Activated CD8-positive, alpha-beta memory T cell treated with anti-CD3 and anti-CD28 coated beads, Interleukin-2, amount 50 U/mL, for 24 hours (primary cell): ENCODE measurements around the gene KRTAP5-3.

ENCODE experiments used
- DNase-seq: peaks from one replicate; pipeline ENCODE4 v3.0.0-alpha.2; 2020; ENCODE audit errors: extremely low read depth

Gene KRTAP5-3

DNA sequence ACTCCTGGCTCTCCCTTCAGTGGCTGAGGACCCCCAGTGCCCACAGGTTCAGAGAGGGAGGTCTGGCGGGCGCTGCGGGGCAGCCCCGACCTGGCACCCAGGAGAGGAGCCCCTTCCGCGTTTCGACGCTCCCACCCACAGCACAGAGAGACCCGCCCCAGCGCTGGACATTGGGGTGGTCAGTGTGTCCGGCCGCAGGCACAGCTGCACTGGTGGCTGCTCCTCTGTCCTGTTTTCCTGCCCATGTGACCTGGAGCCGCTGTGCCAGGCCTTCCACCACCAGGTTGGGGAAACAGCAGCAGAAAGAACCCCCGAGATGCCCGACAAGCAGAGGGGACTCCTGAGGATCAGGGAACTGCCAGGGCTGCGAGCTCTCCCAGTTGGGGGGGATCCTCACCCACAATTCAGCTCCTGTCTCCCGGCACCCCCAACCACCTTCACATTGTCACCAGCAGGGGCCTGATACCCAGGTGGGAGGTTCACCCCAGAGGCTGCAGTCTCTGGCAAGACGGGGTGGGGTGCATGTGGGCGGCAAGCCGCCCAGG, 35.0 kb upstream of the KRTAP5-3 start:
- DNase-seq: no peak

DNA sequence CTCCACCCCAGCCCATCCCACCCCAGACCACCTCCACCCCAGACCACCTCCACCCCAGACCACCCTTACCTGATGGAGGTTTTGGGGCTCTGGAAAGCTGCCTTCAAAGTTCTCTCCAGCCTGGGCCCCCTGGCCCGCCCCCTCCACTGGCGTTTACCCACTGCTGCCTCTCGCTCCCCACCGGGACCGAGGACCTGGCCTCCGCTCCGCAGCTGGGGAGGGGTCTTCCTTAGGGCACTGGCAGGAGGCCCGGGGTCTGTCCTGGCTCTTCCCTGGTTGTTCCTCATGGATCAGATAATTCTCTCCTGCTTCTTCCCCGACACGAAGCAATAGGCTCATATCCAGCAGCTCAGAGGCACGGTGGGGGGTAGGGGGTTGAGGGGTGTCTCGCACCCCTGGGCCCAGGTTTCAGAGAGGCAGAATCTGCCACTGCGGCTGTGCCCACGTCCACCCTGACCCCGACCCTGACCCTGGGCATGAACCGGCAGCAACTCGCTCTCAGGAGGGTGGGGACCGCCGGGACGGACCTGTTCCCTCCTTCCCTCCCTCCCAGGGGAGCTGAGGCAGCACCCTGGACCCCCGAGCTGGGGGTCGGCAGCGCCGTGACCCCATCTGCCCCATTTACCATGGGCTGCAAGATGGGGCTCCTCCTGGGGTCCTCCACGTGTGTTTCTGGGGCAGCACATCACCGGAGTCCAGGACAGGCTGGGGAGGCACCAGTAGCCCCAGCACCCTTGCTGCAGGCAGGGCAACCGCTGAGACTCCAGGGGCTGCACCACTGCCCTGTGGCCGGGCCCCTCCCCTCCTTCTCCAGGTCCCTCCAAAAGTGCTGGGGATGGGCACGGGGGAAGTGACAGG, 34.3 kb upstream of the KRTAP5-3 start:
- no peak for DNase-seq

DNA sequence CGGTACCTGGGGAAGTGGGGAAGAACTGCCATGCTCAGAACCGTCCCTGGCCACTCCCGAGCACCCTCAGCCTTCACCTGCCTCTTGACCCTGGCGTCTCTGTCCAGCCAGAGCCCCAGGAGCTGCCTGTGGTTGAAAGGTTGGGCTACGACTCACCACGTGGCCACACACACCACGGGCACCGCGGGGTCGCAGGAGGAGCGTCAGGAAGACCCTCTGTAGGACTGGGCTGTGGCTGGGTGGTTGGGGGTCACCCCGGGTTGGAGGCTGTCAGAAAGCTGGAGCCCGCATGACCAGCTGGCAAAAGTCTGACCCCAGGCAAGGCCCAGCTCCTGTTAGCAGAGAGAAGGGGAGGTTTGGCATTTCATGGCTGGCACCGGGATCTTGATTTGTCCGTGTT, 32.8 kb upstream of the KRTAP5-3 start:
- DNase-seq: no peak

DNA sequence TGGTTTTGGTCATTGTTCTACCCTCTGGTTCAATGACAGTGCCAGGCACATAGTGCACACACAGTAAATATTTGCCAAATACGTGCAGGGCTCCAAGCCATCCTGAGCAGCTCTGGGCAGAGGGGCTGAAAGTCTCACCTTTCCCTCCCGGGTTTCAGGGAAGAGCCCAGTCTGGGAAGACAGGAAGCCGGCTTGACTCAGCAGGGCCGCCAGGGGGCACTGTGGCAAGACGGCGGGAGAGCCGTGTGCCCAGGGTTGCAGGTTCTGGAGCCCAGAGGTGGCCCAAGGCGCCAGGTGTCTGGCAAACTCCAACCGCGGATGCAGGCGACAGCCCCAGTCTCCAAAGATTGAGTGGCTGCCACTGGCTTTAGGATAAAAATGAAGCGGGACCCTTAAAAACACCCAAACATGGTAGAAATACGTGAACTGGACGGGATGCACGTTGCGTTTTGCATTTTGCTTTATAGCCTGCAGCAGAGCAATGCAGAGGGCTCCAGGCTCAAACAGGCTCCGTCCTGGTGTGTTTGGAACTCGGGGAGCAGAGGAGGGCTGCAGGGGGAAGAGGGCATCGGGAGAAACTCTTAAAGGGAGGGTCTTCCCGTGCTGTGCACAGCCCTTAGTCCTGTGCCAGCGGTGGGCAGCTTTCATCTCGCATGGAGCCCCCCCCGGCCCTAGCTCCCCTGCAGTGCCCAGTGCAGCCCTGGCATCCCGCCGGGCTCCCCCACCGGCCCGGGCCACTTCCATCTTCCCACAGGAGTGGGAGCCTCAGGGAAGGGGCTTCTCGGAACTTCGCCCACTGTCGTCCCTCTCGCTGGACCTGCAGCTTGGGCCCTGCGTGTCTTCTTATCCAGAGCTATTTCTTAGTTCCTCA, 32.0 kb upstream of the KRTAP5-3 start:
- no peak for DNase-seq

DNA sequence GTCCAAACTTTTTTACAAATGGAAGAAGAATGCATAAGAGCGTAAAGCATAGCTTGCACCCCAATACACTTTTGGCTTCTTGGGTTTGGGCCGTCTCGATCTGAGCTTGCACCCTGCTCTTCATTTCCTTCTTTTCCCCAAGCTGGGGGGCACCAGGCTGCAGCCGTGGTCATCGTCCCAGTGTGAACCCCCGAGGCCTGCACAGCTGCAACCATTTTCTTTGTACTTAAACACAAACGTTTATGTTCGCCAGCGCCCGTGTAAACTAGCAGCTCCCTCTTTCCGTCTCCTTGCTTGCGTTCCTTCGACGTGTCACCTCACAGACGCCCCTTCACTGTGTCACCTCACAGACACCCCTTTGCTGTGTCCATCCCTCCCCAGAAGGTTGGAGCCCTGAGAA, 31.4 kb upstream of the KRTAP5-3 start:
- DNase-seq: no peak

DNA sequence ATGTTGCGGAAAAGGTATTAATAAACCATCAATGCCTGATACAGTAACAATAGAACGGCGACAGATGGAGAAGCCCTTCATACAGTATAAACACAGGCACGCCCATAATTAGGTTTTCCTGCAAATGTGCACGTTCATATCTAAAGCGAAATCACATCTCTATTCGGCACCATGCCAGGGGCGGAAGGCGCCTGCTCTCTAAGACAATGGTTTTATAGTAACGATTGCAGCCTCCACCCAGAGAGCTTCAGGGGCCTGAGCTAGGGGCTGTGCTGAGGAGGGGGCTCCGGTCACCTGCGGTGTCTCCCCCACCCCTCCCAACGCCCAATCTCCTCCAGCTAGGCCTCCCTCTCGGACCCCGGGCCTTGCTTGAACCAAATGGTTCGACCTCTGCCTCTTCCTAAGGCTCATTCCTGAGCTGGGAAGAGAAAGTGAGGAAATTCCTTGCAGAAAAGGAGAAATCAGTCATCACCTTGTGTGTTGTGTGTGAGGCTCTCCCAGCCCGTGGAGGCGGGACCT, 30.9 kb upstream of the KRTAP5-3 start:
- DNase-seq: no peak

DNA sequence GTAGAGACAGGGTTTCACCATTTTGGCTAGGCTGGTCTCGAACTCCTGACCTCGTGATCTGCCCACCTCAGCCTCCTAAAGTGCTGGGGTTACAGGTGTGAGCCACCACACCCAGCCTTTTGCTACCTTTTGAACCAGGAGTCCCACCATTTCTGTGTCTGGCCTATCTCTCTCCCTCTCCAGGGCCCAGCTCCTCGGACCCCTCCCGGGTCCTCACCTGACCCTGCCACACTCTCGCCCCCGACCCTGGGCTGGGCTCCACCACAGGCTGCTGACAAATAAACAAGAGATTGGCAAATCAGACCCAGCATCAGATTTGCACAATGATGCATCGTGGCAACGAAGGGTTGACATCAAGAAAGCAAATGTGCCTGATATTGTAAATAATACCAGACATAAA, 30.1 kb upstream of the KRTAP5-3 start:
- no peak for DNase-seq

DNA sequence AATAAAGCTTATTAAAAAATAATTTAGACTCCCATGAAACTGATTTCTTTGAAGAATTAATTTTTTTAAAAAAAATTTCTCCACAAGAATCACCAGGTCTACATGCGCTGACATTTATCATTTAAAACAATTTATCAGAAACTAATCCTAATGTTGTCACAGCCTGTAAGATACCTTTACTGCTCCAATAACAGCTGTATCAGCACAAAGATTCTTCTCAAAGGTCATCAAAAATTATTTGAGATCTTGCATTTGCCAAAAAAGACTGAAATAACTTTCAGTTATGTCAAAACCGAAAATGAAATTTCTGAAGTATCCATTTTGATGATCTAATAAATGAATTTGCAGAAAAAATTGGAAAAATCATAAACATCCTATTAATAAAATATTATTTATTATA, 29.4 kb upstream of the KRTAP5-3 start:
- no peak for DNase-seq

DNA sequence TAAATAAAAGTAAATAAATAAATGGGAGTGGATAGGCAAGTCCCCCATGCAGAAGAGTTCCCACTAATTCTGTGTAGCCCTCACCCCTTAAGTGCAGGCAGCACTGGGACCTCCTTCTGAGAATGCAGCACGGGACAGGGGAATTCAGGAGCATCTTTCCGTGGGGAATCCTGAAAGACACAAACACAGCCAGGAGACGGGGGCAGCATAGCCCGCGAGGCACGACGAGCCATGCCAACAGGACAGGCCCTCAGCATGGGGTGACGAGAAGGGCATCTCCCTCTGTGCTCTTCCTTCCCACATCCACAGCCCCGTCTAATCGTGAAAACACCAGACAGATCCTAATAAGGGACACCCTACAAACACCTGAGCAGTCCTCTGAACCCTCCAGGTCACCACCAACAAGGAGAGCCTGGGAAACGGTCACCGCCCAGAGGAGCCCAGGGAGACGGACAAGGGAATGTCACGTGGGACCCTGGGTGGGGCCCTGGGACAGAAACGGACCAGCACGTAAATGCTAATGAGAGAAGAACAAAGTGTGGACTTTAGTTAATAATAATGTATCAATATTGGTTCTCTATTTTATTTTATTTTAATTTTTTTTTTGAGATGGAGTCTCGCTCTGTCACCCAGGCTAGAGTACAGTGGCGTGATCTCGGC, 28.2 kb upstream of the KRTAP5-3 start:
- DNase-seq: no peak

DNA sequence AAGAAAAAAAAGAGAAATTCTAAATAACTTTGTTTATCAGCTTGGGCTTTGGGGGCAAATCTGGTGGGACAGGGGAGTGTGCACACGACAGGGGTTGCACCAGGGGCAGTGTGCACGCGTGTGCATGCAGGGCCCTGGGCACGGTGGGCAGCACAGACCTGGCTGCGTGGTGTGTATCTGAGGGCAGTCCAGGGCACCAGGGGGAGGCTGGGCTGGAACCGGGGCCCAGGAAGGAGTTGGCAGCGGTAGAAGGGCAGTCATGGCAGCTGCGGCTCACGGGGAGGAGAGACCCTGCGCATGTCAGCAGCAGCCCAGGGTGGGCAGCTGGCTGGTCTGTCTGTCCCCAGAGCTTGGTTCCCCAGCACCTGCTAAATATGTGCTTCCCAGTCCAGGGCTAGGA, 25.6 kb upstream of the KRTAP5-3 start:
- no peak for DNase-seq

DNA sequence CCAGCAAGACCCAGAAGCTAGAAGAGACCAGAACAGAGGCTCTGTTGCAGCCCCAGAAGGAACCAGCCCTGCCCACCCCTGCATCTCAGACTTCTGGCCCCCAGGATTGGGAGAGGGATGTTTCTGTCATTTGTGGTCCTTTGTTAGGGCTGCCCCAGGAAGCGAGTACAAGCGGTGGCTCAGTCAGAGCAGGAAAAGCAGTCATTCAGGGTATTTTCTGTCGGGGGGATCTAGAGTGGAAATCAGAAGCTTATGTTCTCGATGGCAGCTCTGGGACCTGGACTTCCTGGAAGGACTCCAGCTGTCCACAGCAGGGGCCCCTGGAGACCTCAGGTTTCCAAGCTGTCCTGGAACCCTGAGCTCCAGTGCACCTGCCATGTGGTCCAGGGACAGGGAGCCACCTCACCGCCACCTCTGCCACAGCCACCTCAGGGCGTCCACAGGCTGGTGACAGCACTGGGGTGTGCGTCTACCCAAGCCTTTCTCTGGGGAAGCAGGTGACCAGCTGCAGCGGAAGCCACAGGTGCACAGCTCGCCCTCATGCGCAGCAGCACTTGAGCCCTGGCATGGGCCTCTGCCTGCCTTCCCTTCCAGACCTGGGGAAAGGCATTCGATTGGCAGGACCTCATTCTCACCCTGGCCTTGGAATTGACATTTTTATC, 23.9 kb upstream of the KRTAP5-3 start:
- DNase-seq: no peak

DNA sequence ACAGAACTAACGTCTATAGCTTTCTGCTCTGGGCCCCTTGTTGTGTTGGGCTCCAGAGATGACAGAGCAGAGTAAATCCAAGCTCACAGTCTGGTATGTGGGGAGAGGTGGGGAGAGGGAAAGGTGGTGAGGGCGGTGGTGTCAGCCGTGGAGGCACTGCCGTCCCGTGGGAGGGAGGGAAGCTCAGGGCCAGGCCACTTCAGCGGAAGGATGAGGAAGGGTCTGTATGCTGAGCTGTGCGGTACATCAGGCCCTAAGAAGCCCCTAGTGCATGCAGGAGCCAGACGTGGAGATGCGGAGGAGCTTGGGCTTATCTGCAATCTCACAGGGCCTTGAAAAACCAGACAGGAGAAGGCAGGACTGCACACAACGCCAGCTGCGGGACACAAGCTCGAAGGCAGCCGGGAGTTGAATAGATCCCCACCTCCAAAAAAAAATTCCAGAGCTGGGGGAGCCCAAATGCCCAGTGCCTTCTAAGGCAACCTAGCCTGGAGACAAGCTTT, 22.9 kb upstream of the KRTAP5-3 start:
- DNase-seq: no peak

DNA sequence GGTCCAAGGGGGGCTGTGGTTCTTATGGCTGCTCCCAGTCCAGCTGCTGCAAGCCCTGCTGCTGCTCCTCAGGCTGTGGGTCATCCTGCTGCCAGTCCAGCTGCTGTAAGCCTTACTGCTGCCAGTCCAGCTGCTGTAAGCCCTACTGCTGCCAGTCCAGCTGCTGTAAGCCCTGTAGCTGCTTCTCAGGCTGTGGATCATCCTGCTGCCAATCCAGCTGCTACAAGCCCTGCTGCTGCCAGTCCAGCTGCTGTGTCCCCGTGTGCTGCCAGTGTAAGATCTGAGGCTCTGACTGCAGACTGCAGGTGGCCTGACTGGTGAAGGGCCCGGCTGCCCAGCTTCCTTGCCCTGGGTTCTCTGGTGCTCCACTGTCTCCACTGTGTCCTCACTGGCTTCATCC, 22.0 kb upstream of the KRTAP5-3 start:
- no peak for DNase-seq

DNA sequence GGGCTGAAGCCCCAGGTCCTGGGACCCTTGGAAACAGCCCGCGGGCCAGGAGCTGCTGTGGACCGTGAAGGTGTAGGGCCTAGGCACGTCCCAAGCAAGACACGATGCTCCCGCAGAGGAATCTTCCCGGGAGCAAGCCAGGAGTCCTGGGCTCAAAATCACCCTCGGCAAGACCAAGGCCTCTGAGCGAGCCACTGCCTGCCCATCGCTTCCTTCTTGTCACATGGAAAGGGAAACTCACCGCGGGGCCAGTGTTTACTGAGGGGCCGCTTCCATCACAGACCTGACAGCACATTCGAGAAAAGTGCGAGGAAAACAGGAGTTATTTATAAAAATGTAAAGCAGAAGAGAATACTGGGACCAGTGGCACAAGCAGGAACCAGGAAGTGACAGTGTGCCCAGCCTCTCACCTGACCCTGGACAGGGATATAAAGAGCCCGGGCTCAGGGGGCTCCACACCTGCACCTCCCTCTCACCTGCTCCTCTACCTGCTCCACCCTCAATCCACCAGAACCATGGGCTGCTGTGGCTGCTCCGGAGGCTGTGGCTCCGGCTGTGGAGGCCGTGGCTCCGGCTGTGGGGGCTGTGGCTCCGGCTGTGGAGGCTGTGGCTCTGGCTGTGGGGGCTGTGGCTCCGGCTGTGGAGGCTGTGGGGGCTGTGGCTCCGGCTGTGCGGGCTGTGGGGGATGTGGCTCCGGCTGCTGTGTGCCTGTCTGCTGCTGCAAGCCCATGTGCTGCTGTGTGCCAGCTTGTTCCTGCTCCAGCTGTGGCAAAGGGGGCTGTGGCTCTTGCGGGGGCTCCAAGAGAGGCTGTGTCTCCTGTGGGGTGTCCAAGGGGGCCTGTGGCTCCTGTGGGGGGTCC, 21.3 kb upstream of the KRTAP5-3 start, which contains the start of gene KRTAP5-5:
Gene KRTAP5-5 (plus strand): TSS at position 450 of the 860 bp plus-strand sequence. CDS start 66 bp downstream, at position 516.
- no peak for DNase-seq

DNA sequence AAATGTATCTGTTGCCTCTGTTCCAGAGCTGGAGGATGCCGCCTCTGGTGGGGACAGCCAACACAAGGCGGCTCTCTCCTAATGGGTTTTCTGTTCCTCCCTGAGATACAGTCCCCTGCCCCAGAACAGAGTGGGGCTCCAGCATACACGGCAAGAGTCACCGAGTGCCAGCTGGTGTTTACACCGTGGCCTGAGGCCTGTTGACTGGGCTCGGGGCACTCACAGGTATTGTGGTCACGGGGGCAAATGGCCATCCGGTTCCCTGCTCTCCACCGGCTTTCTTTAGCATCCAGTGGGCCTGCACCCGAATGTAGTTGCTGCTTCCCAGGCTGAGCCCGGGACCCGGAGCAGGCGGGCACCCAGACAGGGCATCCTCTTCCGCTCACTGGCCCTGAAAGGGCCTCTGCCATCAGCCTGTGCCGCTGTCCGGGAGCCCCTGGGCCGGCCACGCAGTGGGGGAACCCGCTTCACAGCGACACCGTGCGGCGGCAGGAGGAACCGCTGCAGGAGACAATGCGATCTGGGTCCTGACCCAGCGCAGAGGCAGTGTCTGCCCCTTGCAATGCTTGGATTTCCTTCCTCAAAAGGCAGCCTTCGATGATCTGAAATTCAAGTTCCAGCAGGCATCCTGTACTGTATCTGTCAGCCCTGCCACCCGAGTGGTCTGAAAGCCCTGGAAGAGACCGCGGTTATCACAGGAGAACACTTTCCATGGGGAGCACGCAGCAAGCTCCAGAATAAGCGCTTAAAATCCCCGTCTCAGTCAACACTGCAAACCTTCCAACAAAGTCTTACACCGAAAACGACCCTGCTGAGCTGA, 20.5 kb upstream of the KRTAP5-3 start:
- peak; percentile 14 for DNase-seq

DNA sequence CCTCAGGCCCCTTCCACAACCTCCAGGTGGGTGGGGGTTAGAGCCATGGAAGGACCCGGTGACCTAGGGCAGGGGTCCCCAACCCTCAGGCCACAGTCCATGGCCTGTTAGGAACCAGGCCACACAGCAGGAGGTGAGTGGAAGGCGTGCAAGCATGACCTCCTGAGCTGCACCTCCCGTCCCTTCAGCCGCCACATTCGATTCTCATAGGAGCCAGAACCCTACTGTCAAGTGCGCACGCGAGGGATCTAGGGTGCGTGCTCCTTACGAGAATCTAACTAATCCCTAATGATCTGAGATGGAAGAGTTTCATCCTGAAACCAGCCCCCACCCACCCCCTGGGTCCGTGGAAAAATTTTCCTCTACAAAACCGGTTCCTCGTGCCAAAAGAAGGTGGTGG, 17.3 kb upstream of the KRTAP5-3 start:
- no peak for DNase-seq

DNA sequence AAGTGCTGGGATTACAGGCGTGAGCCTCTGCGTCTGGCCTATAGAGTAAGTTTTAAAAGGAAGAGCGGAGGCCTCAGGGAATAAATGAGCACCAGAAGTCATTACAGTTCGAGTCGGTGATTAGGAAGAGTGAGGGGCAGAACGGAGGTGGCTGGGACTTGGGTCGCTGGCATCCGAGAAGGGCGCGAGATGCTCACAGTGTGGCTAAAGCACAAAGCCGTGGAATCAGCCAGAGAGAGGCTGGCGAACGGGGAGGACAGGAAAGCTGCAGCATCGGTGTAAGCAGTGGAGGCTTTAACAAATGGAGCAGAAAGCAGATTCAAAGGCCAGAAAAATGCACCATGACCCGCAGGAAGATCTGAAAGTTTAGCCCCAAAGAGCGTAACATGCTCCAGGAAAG, 16.4 kb upstream of the KRTAP5-3 start:
- DNase-seq: no peak

DNA sequence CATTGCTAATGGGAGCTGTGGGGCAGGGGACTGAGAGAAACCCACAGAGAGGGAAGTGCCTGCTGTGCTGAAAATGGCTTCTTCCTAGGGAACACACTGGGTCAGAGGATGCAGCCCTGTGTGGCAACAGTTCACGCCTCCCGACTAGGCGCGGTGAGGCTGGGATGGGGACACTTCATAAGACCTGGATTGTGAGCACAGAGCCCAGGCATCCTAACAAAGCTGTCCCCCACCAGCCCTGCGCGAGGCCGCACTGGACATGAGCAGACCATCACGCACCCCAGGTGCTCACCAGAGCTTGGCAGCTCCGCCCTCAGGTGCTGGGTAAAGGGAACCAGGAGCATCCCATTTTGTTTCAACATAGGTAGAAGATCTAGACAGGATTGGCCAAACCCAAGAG, 15.5 kb upstream of the KRTAP5-3 start:
- DNase-seq: no peak

DNA sequence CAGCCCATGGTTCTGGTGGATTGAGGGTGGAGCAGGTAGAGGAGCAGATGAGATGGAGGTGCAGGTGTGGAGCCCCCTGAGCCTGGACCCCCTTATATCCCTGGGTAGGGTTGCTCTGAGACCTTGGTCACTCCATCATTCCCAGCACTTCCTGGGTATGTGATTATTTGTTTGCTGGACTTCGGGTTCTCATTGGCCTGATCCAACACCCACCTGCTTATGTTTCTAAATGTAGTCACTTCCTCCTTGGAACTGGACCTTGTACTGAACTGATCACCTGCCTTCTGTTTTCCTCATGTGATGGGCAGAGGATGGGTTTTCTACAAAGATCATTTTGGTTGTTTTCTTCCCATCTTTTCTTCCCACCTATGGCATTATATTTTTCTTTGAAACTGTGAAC, 13.8 kb upstream of the KRTAP5-3 start, which contains the start of gene KRTAP5-4:
Gene KRTAP5-4 (minus strand): TSS at position 53 of the 400 bp plus-strand sequence. CDS start 45 bp downstream, at position 8.
- no peak for DNase-seq
